Right ventricle myocardium superior (tissue), 1 donor: ENCODE results near the gene KRT17. TPM values are rescaled to one million over a fixed set of nuclear protein-coding genes. Genes with fewer than 3 reads are reported as not detected.
"Not testable (repeated sequence)": the region's sequence is repeated elsewhere in the genome, so short reads cannot be mapped to it uniquely, and the experiment has no call there.

Experiments
- ATAC-seq: fragments of 200-7000 bp; cut with Tn5 transposase; one replicate; pipeline ENCODE4 v1.9.1; 2020; ENCODE audit warnings: mild to moderate bottlenecking; ENCODE audit not compliant: poor library complexity
- DNase-seq: peaks from one replicate; pipeline ENCODE4 v3.0.0-alpha.2; 2020
- intact Hi-C: fragments of 100-400 bp; cut with DNase I; formaldehyde crosslinking; loops from one replicate; pipeline ENCODE4 v1.11.2; 2022
- total RNA-seq: library from RNA; stranded (reverse); fragmentation: NEBNext Ultra II Directional; extraction: Animal tissue kit (Norgen Biotek cat#: 25700); gene quantifications from one replicate; pipeline ENCODE4 v1.2.1, GENCODE V29; 2021
- donor health status: DM: no; HTN: yes; CAD: no; lungs with severe emphysema.

The KRT17 gene
- total RNA-seq, 1 donor from 2014 or later, result not detected

DNA sequence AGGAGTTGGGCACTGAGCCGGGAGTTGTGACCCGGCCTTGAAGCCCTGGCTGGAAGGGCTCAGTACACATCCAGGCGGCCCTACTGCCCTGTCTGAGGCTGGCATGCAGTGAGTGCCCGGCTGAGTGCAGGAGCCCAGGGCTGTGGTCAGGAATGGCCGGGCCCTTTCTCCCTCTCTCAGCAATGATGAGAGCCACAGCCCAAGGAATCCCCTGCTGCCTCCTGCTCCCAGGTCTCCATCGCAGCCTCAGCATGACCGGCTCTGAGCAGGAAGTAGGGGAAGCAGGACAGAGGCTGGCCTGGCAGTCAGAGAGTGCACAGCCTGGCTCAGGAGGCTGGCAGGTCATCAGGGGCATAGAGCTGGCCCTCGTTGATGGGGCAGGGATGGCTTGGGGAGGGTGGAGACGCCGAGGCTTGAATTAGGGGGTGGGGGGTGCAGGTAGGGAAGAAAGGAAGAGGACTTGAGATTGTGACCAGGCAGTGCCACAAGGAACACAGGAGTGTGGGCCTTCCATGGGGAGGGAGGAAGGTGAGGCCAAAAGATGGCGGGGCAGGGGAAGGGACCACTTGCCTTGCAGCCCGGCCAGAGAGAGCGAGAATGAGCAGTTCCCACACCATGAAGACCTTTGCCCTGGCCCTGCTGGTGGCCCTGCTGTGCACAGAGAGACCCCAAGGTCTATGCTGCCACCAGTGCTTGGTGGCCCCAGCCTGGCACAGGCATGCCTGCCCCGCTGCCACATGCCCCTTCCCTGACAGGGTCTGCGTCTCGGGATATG, 32.1 kb upstream of the KRT17 start:
- DNase-seq (peak; percentile 27), ATAC-seq (no peak)
- intact Hi-C loops, result loop anchor here (5.0 kb wide), 1 partner anchor 749 kb away; no protein-coding TSS in a partner anchor

DNA sequence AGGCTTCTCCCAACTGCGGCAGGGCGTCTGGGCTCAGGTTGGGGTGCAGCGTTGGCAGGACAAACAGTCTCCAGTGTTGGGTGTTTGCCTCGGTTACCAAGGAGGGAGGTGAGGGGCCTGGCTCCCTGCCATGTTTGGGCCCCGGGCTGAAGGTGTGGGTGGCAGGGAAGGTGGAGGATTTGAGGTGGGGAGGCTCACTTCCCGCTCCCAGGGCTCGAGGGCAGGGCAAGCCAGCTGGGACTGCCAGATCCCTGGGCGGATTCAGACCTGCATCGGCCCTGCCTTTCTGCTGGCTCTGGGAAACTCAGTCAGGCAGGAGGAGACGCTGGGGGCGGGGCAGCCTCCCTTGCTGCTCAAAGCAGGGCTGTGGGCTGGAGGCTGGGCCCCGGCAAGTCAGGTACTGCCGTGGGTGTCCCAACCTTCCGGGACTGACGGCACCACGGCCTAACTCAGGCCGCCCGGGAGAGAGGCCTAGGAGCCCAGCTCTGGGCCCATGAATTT, 31.3 kb upstream of the KRT17 start:
- ATAC-seq, result no peak
- intact Hi-C loops, result loop anchor here (5.0 kb wide), 1 partner anchor 748 kb away; no protein-coding TSS in a partner anchor
- DNase-seq, result peak; percentile 33

DNA sequence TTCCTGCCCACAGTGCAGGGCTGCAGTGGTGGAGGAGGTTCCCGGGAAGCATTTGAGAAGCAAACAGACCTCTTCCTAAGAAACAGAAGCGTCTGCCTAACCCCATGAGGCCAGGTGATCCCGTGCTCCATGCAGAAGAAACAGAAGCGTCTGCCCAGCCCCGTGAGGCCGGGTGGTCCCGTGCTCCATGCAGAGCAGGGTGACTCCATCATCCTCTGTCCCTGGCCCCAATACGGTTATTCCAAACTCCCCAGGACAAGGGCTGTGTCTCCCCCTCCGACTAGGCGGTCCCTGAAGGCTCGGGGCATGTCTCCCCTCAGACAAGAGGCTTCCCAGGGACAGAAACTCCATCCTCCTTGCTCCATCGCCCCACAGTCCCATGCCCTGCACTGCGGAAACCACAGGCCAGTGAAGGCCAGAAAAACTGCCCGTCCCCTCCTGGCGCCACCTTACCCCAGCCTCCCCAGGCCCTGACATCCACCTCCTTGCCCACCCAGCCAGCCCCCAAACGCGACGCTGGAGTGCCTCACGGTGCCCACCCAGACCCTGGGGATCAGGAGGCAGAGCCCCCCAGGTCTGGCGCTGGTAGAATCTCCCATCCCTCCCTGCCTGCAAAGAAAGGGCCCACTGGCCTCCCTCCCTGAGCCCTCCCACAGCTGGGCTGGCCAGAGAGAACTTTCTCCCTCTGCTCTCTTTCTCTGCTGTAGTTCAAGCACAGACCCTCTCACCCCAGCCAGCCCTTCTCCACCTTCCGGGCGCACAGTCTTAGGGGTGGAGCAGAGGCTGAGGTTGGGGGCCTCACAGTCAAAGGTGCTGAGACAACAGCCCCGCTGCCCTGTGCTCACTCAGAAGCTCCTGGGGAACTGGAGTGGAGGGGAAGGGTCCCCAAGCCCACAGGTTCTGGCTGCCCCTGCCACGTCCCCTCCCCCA, 30.6 kb upstream of the KRT17 start:
- ATAC-seq (no peak), DNase-seq (peak; percentile 11)
- intact Hi-C loops, result loop anchor here (5.0 kb wide), 1 partner anchor 748 kb away; no protein-coding TSS in a partner anchor

DNA sequence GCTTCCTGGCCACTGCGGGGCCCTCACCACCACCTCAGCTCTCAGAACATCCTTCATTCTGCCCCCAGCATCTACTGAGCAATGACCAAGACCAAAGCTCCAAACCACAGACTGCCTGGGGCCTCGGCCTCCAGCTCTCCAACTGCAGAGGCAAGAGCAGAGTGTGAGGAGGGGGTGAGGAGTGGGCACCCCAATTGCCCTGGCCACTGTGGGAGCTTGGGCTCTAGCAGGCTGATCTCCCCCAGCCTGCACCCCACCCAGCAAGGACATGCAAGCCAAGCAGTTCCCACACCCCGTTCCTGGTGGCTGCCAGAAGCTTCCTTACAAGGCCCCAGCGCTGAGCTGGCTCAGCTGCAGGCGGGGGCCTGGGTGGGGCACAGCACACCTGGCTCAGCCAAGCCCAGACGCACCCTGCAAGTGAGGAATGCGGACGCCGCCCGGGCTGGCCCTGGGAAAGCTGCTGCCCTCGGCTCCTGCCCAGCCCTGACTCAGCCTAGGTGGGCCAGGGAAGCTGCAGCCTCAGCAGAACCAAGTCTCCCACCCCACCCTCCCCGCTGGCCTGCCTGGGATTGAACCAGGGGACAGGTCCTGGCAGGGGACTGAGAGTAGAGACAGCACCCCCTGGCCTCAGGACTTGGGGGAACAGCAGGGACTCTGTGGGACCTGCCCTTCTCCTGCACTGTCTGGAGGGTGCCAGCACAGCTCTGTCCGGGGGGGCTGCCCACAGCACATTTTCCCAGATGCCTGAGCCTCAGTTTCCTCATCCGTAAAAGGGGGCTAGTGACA, 29.7 kb upstream of the KRT17 start:
- DNase-seq (peak; percentile 31), ATAC-seq (no peak)
- intact Hi-C loops, result no loop called here

DNA sequence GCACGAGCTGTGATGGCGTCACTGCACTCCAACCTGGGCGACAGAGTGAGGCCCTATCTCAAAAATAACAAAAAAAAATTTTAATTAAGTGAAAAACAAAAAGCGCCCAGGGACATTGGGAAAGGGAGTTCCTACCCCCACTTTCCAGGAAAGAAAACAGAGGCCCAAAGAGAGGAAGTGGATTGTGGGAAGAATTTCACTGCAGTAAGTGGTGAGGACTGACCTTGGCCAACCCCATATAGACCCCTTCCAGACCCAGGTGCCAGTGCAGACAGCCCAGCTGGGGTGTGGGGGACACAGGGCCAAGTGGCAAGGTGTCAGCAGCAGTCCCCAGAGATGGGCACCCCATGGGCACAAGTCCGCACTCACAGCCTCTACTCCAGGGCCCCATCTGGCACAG, 29.0 kb upstream of the KRT17 start:
- DNase-seq (no peak), ATAC-seq (no peak)
- intact Hi-C loops, result no loop called here

DNA sequence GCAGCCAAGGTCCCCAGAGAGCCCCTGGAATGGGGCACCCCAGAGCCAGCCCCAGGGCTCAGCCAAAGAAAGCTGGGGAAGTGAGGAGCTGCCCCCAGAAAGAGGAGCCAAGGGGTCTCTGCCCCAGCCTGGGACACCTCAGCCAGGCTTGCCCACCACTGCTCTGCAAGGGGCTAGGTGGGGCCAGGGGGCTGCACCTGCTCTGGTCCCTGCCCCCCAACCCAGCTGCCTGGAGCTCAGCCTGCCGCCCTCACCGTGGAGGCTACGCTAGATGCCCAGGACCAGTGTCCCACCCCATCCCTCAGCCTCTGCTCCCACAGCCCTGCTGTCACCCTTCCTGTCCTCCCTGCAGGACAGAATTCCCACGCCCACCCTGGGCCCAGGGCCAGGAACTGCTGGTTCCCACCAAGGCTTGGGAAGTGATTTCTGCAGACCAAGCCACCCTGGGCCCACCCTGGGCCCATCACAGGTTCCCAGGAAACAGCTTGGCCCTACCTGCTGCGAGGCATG, 28.1 kb upstream of the KRT17 start:
- ATAC-seq, result no peak
- intact Hi-C loops, result no loop called here
- peak; percentile 18 for DNase-seq

DNA sequence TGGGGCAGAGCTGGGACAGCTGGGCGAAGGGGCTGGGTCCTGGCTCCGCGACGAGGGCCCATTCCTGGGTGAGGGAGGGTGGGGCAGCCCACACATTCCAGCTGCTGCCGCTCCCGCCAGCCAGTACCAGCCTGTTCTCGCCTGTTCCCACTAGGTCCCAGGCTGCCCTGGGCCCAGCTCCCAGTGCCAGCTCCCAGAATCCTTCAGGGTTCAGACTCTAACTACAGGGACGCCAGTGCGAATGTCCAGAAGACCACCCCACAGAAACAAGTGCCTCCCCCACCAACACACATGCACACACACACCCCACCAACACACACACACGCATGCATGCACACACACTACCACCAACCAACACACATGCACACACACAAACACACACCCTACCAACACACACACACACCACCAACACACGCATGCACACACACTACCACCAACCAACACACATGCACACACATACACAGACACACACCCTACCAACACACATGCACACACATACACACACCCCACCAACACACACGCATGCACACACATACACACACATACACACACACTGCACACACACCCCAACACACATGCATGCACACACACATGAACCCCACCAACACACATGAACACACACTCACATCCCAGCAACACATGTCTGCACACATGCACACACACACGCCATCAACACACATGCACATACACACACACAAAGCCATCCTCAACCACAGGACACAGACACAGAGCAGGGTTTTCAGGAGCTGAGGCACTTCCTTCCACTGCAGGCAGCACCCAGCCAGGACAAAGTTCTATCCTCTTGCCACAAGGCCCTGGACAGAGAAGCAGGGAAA, 27.5 kb upstream of the KRT17 start:
- ATAC-seq (peak; percentile 32), DNase-seq (peak; percentile 43)
- intact Hi-C loops, result no loop called here

DNA sequence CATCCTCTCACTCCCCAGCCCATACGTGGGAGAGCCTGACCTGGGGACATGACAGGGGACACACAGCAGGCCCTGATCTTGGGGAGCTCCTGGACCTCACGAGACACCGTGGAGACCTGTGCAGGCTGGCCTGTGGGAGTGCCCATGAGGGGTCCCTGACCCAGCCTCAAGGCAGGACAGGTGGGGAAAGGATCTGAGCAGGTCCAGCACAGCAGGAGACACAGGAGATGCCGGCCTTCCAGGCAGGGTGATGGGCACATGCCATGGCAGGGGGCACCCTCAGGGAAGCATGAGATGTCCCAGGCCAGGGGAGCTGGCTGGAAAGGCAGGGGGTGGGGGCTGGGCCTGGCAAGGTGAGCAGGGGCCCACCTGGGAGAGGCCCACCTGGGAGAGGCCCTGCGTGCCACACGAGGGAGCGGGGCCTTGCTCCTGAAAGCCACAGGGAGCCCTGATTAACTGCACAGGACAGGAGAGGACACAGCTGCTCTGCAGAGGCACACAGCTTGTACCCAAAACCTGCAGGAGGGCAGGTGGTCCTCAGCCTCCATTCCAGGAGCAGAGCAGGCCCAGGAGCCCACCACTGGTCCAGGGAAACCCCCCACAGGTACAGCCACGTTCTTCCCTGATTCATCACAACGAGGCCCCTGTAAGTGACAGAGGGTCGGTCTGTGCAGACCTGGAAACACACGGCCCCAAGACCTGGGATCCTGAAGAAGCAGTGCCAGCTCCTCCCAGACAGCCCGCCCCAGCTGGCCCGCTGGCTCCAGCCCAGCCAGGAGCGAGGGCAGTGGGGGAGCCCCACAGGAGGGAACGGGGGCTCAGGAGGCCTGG, 26.6 kb upstream of the KRT17 start:
- intact Hi-C loops, result no loop called here
- DNase-seq (peak; percentile 34), ATAC-seq (no peak)

DNA sequence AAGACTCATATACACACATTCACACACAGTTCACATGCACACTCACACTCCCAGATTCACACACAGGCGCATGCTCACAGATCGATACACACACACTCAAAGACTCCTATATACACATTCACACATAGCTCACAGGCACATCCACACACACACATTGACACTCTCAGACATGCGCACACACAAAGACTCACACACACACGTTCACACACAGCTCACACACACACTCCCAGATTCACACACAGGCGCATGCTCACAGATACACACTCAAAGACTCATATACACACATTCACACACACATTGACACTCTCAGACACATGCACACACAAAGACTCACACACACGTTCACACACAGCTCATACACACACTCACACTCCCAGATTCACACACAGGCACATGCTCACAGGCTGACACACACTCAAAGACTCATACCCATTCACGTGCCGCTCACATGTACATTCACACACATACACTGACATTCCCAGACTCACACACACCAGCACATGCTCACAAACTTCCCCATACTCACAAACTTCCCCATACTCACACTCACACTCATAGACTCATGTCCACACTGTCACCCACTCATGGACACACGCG, 25.6 kb upstream of the KRT17 start:
- intact Hi-C loops, result loop anchor here (2.0 to 5.0 kb wide), 2 partner anchors 73 to 101 kb away; no protein-coding TSS in a partner anchor
- ATAC-seq (no peak), DNase-seq (no peak)

DNA sequence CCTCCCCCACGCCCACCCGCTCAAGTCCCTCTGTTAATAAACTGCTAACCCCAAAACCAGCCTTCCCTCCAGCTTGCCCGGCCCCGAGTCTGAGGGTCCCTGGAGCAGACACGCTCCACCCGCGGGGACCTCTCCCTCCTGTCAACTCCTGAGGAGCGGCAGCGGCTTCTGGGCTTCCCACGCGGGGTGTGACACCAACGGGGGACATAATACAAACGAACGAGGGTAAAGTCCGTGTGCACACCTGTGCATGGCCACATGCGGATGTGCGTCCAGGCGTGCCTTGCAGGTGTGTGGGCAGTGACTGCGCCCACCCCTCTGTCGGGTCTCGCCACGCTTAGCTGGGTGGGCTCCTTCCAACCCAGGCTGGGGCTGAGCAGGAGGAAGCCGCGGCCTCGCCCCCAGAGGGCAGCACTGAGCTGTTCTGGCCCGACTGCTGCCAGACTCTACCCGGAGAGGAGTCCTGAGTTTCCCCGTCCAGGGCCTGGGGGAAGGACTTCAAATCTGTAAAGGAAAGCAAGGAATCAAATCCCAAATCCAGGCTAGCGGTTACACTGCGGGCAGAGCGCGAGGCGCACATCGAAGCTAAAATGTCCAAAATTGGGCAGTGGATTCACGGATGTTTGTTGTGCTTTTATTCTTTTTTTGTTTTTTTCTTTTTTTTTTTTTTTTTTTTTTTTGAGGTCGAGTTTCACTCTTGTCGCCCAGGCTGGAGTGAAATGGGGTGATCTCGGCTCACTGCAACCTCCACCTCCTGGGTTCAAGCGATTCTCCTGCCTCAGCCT, 24.2 kb upstream of the KRT17 start:
- peak; percentile 97 for ATAC-seq
- intact Hi-C loops, result loop anchor here (2.0 to 5.0 kb wide), 2 partner anchors 71 to 100 kb away; no protein-coding TSS in a partner anchor
- DNase-seq, result peak; percentile 90

DNA sequence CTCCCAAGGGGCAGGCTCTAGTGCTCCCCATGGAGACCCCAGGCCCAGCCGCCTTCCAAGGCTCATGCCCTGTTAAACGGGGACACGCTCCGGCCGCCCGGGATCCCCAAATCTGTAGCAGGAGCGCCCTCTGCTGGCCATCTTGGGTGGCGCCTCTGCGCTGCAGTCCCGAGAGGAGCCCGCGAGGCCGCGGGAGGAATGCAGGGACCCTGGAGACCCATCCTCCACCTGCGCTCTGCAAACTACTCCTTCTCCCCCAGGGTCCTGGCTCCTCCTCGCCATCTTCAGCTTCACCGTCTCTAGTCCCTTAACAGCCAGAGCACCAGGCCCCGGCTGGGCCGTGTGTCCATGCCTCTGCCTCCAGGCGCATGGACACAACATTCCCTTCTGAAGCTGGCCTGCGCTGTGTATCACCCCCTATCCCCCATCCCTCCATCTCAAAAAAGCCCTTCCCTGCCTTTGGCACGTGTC, 23.6 kb upstream of the KRT17 start:
- DNase-seq (peak; percentile 94), ATAC-seq (peak; percentile 93)
- intact Hi-C loops, result loop anchor here (2.0 to 5.0 kb wide), 2 partner anchors 71 to 99 kb away; no protein-coding TSS in a partner anchor

DNA sequence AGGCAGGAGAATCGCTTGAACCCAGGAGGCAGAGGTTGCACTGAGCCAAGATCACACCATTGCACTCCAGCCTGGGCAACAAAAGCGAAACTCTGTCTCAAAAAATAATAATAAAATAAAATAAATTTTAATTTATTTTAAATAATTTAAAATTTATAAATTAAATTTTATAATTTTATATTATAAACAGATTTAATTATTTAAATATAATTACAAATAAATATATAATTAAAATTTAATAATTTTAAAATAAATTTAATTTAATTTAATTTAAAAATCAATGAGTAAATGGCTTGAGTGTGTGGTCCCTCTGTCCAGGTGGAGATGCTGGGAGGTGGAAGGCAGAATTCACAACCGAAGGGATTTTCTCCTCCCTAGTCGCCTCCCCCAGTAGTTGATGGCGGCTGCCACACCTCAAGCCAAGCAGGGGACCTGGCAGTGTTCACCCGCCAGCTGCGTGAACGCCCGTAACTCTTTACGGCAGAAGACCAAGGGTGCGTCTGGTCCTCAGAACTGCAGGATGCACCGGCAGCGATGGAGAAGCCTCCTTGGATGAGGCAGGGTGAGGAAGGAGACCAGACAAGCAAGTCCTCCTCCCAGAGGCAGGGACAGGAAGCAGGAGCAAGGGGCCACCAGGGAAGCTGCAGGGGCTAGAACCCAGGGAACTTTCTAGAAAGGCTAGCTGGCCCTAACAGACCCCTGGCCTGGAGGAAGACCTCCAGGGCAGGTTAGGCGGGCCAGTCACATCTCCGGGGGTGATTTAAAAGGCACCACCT, 22.9 kb upstream of the KRT17 start:
- ATAC-seq (no peak), DNase-seq (no peak)
- intact Hi-C loops, result loop anchor here (5.0 kb wide), 1 partner anchor 70 kb away; no protein-coding TSS in a partner anchor

DNA sequence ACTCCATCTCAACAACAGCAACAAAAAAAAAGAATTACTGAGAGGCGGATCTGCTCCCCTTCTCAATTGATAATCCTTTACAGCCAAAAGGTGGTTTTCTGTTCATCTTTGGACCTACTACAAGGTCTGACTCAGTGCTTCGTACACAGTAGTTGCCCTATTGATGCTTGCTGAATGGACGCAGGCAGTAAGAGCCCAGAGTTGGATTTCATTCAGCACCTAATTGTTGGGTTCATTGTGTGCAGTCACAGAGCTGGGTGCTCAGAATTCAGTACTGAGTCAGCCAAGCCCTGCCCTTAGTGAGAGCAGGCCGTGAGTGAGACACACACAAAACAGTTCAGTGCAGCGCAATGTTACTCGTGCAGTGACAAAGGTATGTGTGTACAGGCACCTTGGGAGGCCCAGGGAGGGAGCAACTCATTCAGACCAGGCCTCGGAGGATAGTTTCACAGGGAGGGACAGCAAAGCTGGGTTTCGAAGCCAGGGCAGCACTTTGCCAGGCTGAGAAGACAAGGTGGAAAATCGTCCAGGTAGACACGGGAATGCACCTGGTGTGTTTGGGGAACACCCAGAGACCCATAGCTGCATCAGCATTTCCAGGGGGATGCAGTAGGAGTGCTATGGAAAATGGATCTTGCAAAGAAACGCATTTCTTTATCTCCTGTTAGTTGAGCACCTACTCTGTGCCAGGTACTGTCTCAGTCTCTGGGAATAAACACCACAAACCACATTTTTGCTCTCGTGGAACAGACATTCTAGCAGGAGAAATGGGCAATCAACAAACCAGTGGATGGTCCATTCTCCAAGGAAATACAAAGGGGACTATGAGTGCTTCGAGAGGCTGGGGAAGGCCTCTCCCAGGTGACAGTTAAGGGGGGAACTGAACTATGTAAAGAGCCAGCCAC, 18.1 kb upstream of the KRT17 start:
- ATAC-seq, result no peak
- intact Hi-C loops, result no loop called here
- DNase-seq, result no peak

DNA sequence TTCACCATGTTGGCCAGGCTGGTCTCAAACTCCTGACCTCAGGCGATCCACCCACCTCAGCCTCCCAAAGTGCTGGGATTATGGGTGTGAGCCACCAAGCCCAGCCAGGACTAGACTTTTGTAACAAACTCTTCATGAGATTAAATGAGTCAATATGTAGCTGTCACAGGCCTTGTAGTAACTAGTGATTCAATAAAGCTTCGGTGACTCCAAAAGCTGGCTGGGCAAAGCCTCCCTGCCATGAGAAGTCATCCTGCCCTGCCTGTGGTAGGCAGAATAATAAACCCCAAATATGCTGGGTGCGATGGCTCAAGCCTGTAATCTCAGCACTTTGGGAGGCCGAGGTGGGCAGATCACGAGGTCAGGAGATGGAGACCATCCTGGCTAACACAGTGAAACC, 16.2 kb upstream of the KRT17 start:
- ATAC-seq, DNase-seq, intact Hi-C loops: not testable (repeated sequence)
